ACC112 (cell line): ENCODE measurements around the gene HLA-DOB.
"Not testable (repeated sequence)": the region's sequence is repeated elsewhere in the genome, so short reads cannot be mapped to it uniquely, and the experiment has no call there.

Experiments used
- H2AFZ ChIP-seq: fragments of 200-600 bp; sonication (generic); one replicate; pipeline ENCODE4 v1.6.0; 2017; ENCODE audit warnings: antibody characterized with exemption, low read length; ENCODE audit not compliant: unreplicated experiment
- H3K27ac ChIP-seq: fragments of 200-600 bp; sonication (generic); 2 replicates; pipeline ENCODE4 v1.5.1; 2014; ENCODE audit warnings: low read depth, mild to moderate bottlenecking, antibody characterized with exemption, low read length, moderate library complexity
- H3K27me3 ChIP-seq: fragments of 200-600 bp; sonication (generic); 2 replicates; pipeline ENCODE4 v1.6.1; 2014; ENCODE audit warnings: mild to moderate bottlenecking, antibody characterized with exemption, low read length, moderate library complexity, mixed read lengths; ENCODE audit not compliant: insufficient read depth
- H3K36me3 ChIP-seq: fragments of 200-600 bp; sonication (generic); 2 replicates; pipeline ENCODE4 v1.6.1; 2016; ENCODE audit warnings: mild to moderate bottlenecking, antibody characterized with exemption, low read length, moderate library complexity, mixed read lengths; ENCODE audit not compliant: insufficient read depth
- H3K4me1 ChIP-seq: fragments of 200-600 bp; sonication (generic); one replicate; pipeline ENCODE4 v1.6.1; 2016; ENCODE audit warnings: low read length, mixed read lengths; ENCODE audit not compliant: insufficient read depth, unreplicated experiment, control insufficient read depth
- H3K4me3 ChIP-seq: fragments of 200-600 bp; sonication (generic); 2 replicates; pipeline ENCODE4 v1.5.1; 2014; ENCODE audit warnings: mild to moderate bottlenecking, low read depth, low read length
- H3K79me2 ChIP-seq: fragments of 200-600 bp; sonication (generic); one replicate; pipeline ENCODE4 v1.6.0; 2016; ENCODE audit warnings: low read length; ENCODE audit not compliant: control insufficient read depth, unreplicated experiment, insufficient read depth

HLA-DOB gene

DNA sequence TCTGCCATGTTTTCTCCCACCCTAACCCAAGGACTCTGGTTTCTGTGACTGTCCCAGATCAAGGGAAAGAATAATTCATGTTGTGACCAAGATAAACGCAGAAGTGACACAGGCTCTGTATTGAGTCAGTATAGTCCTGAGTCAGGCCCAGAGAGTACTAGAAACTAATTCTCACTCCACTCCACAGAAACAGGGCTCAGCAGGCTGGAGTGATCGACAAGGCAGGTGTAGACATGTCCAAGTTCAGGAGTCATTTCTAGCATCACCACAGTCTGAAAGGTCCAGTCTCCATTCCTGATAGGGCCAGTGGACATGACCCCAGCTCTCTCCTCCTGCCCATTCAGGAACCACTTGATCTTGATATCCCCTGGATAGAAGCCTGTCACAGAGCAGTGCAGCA, 2.7 kb downstream of the HLA-DOB start:
- Histone ChIP-seq H3K4me3 (no peak overlapping the region), H3K79me2 (no peaks in the 10 kb centered on the region), H3K4me1 (peaks cover 1% of the 10 kb centered on the region), H3K27me3 (no peaks in the 10 kb centered on the region), H3K27ac (no peak overlapping the region), H2AFZ (no peak overlapping the region), H3K36me3 (no peaks in the 10 kb centered on the region)

DNA sequence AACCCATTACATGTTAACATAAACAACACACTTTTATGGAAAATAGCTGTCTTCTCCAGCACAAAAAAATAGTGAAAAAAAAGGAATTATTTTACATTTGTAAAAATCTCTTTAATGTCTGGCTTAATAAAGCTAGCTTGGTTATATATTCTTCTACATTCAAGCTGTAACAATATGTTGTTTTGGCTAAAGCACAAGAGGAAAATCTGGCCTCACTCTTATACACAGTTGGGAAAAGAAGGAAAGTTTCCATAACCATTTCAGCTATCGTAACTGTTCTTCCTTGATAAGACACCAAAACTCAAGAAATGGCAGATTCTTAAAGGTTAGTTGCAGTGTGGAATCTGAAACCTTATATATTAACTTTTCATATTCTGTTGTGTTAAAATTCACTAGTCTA, 7.6 kb downstream of the HLA-DOB start:
- Histone ChIP-seq H3K36me3 (no peaks in the 10 kb centered on the region), H3K4me1 (peaks cover 12% of the 10 kb centered on the region), H2AFZ (no peak overlapping the region), H3K4me3 (no peak overlapping the region), H3K79me2 (no peaks in the 10 kb centered on the region), H3K27me3 (peaks cover 15% of the 10 kb centered on the region), H3K27ac (no peak overlapping the region)

DNA sequence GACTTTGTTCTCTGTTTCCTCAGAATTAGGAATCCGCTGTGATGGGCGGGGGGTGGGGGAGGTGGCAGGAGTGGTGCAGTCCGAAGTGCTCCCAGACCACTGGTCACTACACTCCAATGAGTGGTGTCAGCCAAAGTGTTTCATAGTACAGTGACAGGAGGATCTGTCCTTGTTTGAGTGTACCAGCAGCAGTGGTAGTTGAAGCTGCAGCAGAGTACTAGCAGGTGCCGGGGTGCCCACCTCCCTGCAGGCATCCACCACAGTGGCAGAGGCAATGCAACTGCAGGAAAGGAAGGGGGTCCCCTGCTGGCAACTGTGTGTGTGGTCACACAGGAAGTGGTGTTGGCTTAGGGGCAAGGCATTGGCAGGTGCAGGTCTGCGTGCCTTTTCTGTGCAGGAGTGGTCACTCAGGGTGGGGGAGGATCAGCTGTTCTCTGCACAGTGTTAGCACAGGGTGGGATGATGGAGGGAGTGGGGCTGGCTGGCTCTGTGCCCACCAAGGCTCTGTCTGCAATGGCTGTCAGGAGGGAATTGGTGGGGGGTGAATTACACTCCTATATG, 9.7 kb downstream of the HLA-DOB start:
- H3K27me3 ChIP-seq: peaks cover 35% of the 10 kb centered on the region
- H3K36me3 ChIP-seq: no peaks in the 10 kb centered on the region
- H2AFZ ChIP-seq: no peak overlapping the region
- no peaks in the 10 kb centered on the region for H3K79me2 ChIP-seq
- H3K4me1 ChIP-seq: peaks cover 12% of the 10 kb centered on the region
- no peak overlapping the region for H3K27ac ChIP-seq
- no peak overlapping the region for H3K4me3 ChIP-seq

DNA sequence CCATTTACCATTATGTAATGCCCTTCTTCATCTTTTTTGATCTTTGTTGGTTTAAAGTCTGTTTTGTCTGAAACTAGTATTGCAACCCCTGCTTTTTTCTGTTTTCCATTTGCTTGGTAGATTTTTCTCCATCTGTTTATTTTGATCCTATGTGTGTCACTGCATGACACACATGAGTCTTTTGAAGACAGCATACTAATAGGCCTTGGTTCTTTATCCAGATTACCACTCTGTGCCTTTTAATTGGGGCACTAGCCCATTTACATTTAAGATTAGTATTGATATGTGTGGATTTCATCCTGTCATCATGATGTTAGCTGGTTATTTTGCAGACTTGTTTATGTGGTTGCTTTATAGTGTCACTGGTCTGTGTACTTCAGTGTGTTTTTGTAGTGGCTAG, 11.4 kb downstream of the HLA-DOB start:
- H3K27me3 ChIP-seq: peaks cover 50% of the 10 kb centered on the region

DNA sequence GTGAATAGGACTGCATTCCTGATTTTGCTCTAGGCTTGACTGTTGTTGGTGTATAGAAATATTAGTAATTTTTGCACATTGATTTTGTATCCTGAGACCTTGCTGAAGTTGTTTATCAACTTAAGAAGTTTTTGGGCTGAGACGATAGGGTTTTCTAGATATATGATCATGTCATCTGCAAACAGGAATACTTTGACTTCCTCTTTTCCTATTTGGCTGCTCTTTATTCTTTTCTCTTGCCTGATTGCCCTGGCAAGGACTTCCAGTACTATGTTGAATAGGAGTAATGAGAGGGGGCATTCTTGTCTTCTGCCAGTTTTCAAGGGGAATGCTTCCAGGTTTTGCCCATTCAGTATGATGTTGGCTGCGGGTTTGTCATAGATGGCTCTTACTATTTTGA, 13.4 kb downstream of the HLA-DOB start:
- Histone ChIP-seq H3K4me3 (no peak overlapping the region), H3K27ac (no peak overlapping the region), H3K36me3 (no peaks in the 10 kb centered on the region), H2AFZ (no peak overlapping the region), H3K27me3 (peaks cover 67% of the 10 kb centered on the region), H3K4me1 (peaks cover 12% of the 10 kb centered on the region), H3K79me2 (no peaks in the 10 kb centered on the region)

More for the DNA sequence above, 11.4 kb downstream of the HLA-DOB start:
- H3K79me2 ChIP-seq, H2AFZ ChIP-seq, H3K27ac ChIP-seq, H3K4me3 ChIP-seq, H3K36me3 ChIP-seq: not testable (repeated sequence)
- peaks cover 12% of the 10 kb centered on the region for H3K4me1 ChIP-seq

DNA sequence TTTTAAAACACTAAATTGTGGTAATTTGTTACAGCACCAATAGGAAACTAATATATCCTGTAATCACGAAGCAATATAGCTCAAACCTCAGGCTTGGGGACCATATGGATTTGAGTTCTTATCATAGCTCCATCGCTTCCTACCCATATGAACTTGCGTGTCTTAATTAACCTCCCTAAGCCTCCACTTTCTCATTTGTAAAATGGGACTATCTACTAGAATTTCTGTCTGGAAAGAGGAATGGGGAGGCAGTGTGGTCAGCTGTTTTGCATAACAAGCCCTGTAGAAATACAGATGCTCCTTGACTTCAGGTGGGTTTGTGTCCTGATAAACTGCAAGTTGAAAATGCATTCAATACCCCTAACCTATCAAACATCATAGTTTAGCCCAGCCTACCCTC, 17.1 kb downstream of the HLA-DOB start:
- Histone ChIP-seq H3K79me2 (no peaks in the 10 kb centered on the region), H3K27me3 (peaks cover 77% of the 10 kb centered on the region), H2AFZ (no peak overlapping the region), H3K27ac (no peak overlapping the region), H3K4me1 (peaks cover 4% of the 10 kb centered on the region), H3K4me3 (no peak overlapping the region), H3K36me3 (no peaks in the 10 kb centered on the region)

DNA sequence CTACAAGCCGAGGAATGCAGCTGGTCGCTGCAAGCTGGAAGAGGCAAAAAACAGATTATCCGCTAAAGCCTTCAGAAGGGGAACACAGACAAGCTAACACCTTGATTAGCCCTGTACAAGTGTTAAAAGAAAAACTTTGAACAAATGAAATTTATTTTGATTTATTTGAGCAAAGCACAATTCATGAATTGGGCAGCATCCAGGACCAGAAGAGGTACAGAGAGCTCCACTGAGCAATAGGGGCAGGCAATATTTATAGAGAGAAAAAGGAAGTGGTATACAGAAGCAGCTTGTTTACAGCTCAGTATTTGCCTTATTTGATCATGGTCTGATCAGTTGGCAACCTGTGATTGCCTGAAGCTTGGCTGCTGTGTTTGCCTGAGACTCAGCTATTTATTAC, 17.6 kb downstream of the HLA-DOB start:
- no peak overlapping the region for H3K4me3 ChIP-seq
- H3K36me3 ChIP-seq: no peaks in the 10 kb centered on the region
- no peak overlapping the region for H2AFZ ChIP-seq
- peaks cover 77% of the 10 kb centered on the region for H3K27me3 ChIP-seq
- peaks cover 4% of the 10 kb centered on the region for H3K4me1 ChIP-seq
- no peaks in the 10 kb centered on the region for H3K79me2 ChIP-seq
- no peak overlapping the region for H3K27ac ChIP-seq

DNA sequence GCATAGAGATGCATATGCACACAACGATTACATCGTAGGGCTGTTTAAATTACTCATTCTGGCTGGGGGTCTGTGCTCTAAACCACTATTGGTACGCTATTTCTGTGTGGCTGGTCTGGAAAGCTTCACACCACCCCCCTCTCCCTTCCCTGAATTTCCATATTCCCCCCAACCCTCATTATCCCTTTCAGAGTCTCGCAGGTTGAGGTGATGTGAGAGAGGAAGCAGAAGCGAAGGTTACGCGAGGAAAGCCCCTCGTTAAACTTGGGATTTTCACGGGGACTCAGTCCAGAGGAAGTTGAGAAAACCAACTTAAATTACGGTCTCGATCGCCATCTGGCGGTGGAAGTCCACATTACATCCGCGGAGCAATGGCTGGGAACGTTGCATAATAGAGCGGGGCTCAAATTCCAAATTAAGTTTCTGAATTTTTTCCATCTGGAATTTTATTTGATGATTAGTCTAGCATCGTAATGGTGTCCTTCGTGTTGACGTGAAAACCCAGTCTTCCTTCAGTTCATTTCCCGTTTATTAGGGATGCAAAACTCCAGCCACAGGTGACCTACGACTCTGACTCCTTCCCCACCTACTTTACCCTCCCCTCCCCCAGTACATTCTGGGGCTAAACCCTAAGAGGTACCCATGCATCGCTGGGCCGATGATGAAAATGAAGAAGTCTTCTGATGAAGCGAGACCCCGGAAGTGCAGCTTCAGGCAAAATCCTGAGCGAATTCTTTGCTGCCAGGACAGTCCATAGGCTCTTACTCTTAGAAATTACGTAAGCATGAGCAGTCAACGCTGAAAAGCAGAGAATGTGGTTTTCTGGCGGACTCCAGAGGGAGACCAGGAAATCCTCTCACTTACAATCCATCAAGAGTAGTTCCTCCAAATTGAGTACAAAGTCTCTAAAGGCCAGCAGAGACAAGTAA, 19.7 kb downstream of the HLA-DOB start:
- peak overlapping the region; percentile 59 for H2AFZ ChIP-seq
- peaks cover 77% of the 10 kb centered on the region for H3K27me3 ChIP-seq
- no peaks in the 10 kb centered on the region for H3K36me3 ChIP-seq
- peak overlapping the region; percentile 63 for H3K4me3 ChIP-seq
- H3K79me2 ChIP-seq: no peaks in the 10 kb centered on the region
- peaks cover 4% of the 10 kb centered on the region for H3K4me1 ChIP-seq
- no peak overlapping the region for H3K27ac ChIP-seq

DNA sequence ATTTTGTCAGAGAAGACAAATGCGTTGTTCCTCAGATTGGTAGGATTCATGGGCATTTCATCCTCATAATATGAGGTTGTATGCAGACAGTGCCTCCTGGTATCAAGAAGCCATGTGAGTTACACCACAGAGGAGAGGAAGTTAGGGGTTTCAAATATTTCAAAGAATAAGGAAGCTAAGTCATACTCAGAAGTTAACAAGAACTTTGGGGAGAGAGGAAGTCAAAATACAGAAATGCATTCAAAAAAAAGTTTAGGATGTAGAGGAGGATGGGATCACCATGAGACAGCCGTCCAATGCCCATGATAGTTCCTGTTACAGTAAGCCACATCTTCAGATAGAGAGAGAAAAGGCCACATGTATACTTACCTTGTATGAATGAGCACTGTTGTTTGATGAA, 22.3 kb downstream of the HLA-DOB start:
- Histone ChIP-seq H2AFZ (no peak overlapping the region), H3K27me3 (peaks cover 81% of the 10 kb centered on the region), H3K79me2 (no peaks in the 10 kb centered on the region), H3K36me3 (no peaks in the 10 kb centered on the region), H3K4me1 (peaks cover 4% of the 10 kb centered on the region), H3K4me3 (no peak overlapping the region), H3K27ac (no peak overlapping the region)

DNA sequence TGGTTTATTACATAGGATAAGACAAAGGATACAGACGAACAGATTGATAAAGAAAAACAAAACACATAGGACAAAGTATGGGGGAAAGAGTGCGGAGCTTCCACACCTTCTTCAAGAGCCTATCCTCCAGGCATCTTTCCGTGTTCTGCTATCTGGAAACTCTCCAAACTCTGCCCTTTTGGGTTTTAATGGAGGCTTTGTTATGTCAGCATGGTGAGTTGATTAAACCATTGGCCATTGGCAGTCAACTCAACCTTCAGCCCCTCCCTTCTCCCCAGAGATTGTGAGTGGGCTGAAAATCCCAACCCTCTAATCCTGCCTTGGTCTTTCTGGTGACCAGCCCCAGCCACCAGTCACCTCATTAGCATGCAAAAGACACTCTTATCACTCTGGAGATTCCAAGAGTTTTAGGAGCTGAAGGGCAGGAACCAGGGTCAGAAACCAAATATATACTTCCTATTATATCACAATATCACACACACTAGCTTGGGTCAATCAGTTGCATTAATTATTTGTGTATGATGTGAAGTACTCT, 23.8 kb downstream of the HLA-DOB start:
- Histone ChIP-seq H3K36me3 (no peaks in the 10 kb centered on the region), H3K27me3 (peaks cover 77% of the 10 kb centered on the region), H3K79me2 (no peaks in the 10 kb centered on the region), H3K4me3 (no peak overlapping the region), H3K4me1 (peaks cover 4% of the 10 kb centered on the region), H2AFZ (no peak overlapping the region), H3K27ac (no peak overlapping the region)

DNA sequence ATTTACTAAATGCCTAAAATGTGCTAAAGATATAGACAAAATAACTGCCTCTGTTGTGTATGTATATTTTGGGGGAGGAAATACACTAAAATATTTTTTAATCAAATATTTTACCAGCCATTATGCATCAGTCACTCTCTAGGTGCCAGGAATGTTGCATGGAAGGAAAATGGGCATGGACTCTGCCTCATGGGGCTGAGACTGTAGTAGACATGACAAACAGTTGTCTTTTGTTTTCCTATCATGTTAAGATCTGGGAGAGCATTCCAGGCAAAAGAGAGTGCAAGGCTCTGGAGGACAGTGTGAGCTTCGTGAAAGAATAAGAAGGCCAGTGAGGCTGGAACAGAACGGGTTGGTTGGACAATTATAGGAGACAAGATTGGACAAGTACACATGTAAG, 26.5 kb downstream of the HLA-DOB start:
- Histone ChIP-seq H3K27me3 (peaks cover 82% of the 10 kb centered on the region), H3K79me2 (no peaks in the 10 kb centered on the region), H3K27ac (no peak overlapping the region), H3K4me3 (no peak overlapping the region), H3K4me1 (no peaks in the 10 kb centered on the region), H2AFZ (no peak overlapping the region), H3K36me3 (no peaks in the 10 kb centered on the region)
